ENCODE measurements around the gene COQ3.
"Not testable (repeated sequence)": the region's sequence is repeated elsewhere in the genome, so short reads cannot be mapped to it uniquely, and the experiment has no call there.

COQ3 gene

DNA sequence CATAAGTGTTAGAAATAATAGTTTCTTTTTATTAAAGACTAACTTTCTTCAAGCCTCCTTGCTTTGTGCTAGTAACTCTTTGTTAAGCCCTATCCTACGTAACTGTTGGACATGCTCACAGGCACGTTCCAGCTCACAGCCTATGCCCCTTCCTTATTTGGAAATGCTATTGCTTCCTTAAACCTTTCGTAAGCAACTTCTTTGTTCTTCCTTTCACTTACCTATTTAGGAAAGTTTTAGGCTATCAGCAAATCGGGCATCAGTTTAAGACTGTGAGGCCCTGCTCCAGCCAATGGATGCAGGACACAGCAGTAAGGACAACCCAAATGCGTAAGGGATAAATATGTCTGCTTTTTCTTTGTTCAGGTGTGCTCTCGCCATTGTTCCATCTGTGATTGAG lies 58.7 kb downstream of the COQ3 start:
- H3K27ac ChIP-seq (ENCODE audit: insufficient read depth, low read depth, low read length, poor library complexity, severe bottlenecking); H3K27me3 ChIP-seq (ENCODE audit: control insufficient read depth, insufficient read depth, low read length, poor library complexity, severe bottlenecking); H3K4me3 ChIP-seq (ENCODE audit: insufficient read depth, low read depth, low read length); H3K36me3 ChIP-seq (ENCODE audit: control insufficient read depth, insufficient read depth, low read length); H3K9me3 ChIP-seq (ENCODE audit: control insufficient read depth, low read length): not testable (repeated sequence)
- WGBS, 2 experiments: 77 to 82% methylated on average over 6 of the region's 6 CpGs
- H3K4me1 ChIP-seq (ENCODE audit: control insufficient read depth, insufficient read depth, low read length): peaks cover 18% of the 10 kb centered on the region

DNA sequence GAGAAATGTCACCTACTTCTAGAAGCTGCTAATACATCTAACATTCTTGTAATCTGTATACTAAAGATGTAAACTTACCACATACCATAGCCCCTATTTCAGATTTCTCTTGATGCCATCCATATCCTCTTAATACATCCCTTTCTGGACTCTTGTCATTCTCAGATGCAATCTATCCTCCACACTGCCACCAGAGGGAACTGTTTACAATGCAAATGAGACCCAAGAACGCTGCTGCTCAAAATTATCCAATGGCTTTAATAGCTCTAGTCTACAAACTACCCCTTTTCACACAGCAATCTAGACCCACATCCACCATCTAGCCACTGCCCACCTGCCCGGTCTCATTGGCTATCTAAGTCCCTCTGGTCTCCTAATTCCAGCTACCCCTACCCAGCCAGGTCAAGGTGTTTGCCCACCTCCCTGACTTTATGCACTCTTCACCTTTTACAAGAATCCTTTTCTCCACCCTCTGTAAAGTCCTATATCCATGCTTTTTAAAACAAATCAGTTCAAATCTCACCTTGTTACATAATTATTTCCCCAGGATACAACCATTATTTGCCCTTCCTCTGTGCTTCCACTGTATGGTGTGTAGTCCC lies 59.4 kb downstream of the COQ3 start:
- Histone ChIP-seq H3K4me1 (ENCODE audit: control insufficient read depth, insufficient read depth, low read length) (peaks cover 18% of the 10 kb centered on the region), H3K27ac (ENCODE audit: insufficient read depth, low read depth, low read length, poor library complexity, severe bottlenecking) (no peak overlapping the region), H3K27me3 (ENCODE audit: control insufficient read depth, insufficient read depth, low read length, poor library complexity, severe bottlenecking) (no peaks in the 10 kb centered on the region), H3K4me3 (ENCODE audit: insufficient read depth, low read depth, low read length) (no peak overlapping the region), H3K36me3 (ENCODE audit: control insufficient read depth, insufficient read depth, low read length) (no peaks in the 10 kb centered on the region), H3K9me3 (ENCODE audit: control insufficient read depth, low read length) (no peaks in the 10 kb centered on the region)
- 51 to 58% methylated on average over 2 of the region's 2 CpGs for WGBS, 2 experiments

DNA sequence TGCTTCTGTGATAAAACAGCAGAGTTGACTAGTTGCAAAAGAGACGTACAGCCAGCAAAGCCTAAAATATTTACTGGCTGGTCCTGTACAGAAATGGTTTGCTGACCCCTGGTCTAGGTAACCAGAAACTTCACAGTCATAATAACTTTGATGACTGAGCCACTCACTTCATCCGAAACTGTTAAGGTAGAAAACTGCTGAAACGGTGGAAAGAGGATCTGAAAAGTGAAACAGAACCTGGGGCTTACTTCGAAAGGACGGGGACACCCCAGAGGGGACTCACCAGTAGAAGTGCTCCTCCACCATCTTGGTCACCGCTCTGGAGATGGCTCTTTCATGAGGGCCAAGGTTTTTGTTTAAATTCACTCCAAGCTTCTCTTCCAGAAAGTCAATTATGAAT lies 60.9 kb downstream of the COQ3 start:
- Histone ChIP-seq H3K36me3 (ENCODE audit: control insufficient read depth, insufficient read depth, low read length) (no peaks in the 10 kb centered on the region), H3K9me3 (ENCODE audit: control insufficient read depth, low read length) (no peaks in the 10 kb centered on the region), H3K27ac (ENCODE audit: insufficient read depth, low read depth, low read length, poor library complexity, severe bottlenecking) (no peak overlapping the region), H3K27me3 (ENCODE audit: control insufficient read depth, insufficient read depth, low read length, poor library complexity, severe bottlenecking) (no peaks in the 10 kb centered on the region), H3K4me1 (ENCODE audit: control insufficient read depth, insufficient read depth, low read length) (peaks cover 18% of the 10 kb centered on the region), H3K4me3 (ENCODE audit: insufficient read depth, low read depth, low read length) (no peak overlapping the region)
- WGBS, 2 experiments: 95 to 99% methylated on average over 6 of the region's 6 CpGs

DNA sequence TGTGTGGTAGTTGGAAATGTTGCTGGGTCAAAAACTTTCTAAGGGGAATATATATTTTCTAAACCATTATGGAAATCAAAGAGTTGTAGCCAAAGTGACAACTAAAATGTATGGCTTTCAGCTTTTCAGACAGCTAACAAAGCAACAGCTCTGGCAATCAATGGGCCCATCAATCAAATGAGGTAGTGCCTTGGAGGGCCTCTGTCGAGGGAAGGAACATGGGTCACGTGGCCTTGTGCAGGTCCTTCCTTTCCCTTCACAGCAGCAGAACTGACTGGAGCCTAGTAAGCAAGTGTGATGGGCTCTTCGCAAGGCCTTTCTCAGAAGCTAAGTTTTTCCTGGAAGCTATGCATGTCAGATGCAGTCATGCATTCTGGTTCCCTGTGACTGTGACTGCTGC lies 62.5 kb downstream of the COQ3 start:
- H3K4me3 ChIP-seq (ENCODE audit: insufficient read depth, low read depth, low read length): no peak overlapping the region
- WGBS, 2 experiments: 55 to 61% methylated on average over 3 of the region's 3 CpGs

DNA sequence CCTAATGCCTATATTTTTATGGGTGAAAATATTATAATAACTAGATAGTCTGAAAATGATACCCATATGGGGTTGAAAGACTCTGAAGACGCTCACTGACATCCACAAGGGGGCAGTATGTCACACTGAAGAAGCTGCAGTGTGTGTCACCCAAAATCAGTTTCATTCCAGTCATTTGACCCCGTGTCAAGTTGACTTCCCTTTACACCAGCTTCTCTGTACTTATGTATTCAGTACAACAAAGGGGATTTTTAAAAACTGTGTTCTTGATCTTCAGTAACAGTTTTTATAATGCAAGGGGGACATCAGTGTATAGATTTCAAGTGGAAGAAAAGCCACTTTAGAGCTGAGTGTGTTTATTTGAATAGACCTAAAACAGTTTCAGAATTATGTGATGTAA lies 63.8 kb downstream of the COQ3 start:
- no peak overlapping the region for H3K4me3 ChIP-seq (ENCODE audit: insufficient read depth, low read depth, low read length)
- peaks cover 18% of the 10 kb centered on the region for H3K4me1 ChIP-seq (ENCODE audit: control insufficient read depth, insufficient read depth, low read length)
- no peaks in the 10 kb centered on the region for H3K36me3 ChIP-seq (ENCODE audit: control insufficient read depth, insufficient read depth, low read length)
- 10 to 31% methylated on average over 2 of the region's 2 CpGs for WGBS, 2 experiments
- no peak overlapping the region for H3K27ac ChIP-seq (ENCODE audit: insufficient read depth, low read depth, low read length, poor library complexity, severe bottlenecking)
- no peaks in the 10 kb centered on the region for H3K27me3 ChIP-seq (ENCODE audit: control insufficient read depth, insufficient read depth, low read length, poor library complexity, severe bottlenecking)
- no peaks in the 10 kb centered on the region for H3K9me3 ChIP-seq (ENCODE audit: control insufficient read depth, low read length)

More for the DNA sequence above, 62.5 kb downstream of the COQ3 start:
- Histone ChIP-seq H3K36me3 (ENCODE audit: control insufficient read depth, insufficient read depth, low read length) (no peaks in the 10 kb centered on the region), H3K27me3 (ENCODE audit: control insufficient read depth, insufficient read depth, low read length, poor library complexity, severe bottlenecking) (no peaks in the 10 kb centered on the region), H3K9me3 (ENCODE audit: control insufficient read depth, low read length) (no peaks in the 10 kb centered on the region), H3K4me1 (ENCODE audit: control insufficient read depth, insufficient read depth, low read length) (peaks cover 18% of the 10 kb centered on the region), H3K27ac (ENCODE audit: insufficient read depth, low read depth, low read length, poor library complexity, severe bottlenecking) (no peak overlapping the region)

DNA sequence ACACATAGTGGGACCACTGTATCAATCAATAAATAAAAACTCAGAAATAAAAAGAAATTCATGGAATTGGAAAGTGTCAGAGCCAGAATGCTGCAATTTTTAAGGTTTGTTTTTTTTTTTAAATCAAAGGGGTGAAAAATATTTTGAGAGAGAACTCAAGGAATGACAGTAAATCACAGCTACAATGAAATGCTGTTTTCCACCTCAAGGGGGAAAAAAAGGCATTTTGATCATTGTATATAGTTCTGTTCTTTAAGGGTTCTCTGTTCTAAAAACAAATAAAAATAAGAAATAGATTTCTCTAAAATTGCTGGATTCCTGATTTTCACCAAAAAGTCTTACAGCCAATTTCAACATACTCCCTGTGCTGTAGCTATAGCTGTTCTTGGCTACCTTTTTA lies 69.0 kb downstream of the COQ3 start:
- H3K27me3 ChIP-seq (ENCODE audit: control insufficient read depth, insufficient read depth, low read length, poor library complexity, severe bottlenecking): no peaks in the 10 kb centered on the region
- H3K4me1 ChIP-seq (ENCODE audit: control insufficient read depth, insufficient read depth, low read length): no peaks in the 10 kb centered on the region
- H3K36me3 ChIP-seq (ENCODE audit: control insufficient read depth, insufficient read depth, low read length): no peaks in the 10 kb centered on the region
- no peak overlapping the region for H3K4me3 ChIP-seq (ENCODE audit: insufficient read depth, low read depth, low read length)
- H3K27ac ChIP-seq (ENCODE audit: insufficient read depth, low read depth, low read length, poor library complexity, severe bottlenecking): no peak overlapping the region
- H3K9me3 ChIP-seq (ENCODE audit: control insufficient read depth, low read length): no peaks in the 10 kb centered on the region
